ENCODE data around the gene BCAN. TPM values are rescaled to one million over a fixed set of nuclear protein-coding genes. Genes with fewer than 3 reads are reported as not detected.

BCAN gene
- total RNA-seq, 2 donors from 2014 or later = 0.10 TPM; not detected in 1

DNA sequence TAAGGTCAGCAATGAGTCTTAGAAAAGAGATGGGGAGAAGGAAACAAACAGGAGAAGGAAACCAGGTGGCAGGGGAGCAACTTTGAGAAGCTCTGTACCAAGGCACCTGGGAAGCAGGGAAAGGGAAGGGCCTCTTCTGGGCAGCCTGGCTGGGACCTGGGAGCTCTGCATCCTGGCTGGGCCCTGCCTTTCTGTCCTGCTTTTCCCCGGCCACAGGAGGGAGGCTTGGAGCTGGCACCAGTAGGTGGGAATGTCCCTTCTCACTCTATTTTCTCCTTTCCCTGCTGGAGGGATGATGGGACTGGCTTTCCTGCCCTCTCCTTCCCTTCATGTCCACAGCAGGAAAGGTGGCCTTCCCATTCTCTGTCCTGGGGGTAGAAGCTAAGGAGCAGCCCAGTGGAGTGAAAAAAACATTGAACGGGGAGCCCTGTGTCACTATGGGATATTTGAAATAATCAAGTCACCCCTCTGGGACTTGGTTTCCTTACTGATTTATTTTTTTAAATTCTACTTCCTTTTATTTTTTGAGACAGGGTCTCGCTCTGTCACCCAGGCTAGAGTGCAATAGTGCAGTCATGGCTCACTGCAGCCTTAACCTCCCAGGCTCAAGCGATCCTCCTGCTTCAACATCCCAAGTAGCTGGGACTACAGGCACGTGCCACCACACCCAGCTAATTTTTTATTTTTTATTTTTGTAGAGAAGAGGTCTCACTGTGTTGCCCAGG, 40.4 kb downstream of the BCAN start:
- ATAC-seq (replicated peaks in 1 of 2) (no peak), DNase-seq (no peak)
- H3K27me3 Mint-ChIP-seq (ENCODE audit: low read depth) = peaks cover 46% of the 10 kb centered on the region
- no peak overlapping the region for H3K4me3 Mint-ChIP-seq
- H3K36me3 Mint-ChIP-seq (ENCODE audit: insufficient read depth in 2 of 2) = no peaks in the 10 kb centered on the region
- H3K4me1 Mint-ChIP-seq (ENCODE audit: low read depth) = peaks cover 31% of the 10 kb centered on the region
- no peaks in the 10 kb centered on the region for H3K9me3 Mint-ChIP-seq
- no peak overlapping the region for H3K27ac Mint-ChIP-seq

DNA sequence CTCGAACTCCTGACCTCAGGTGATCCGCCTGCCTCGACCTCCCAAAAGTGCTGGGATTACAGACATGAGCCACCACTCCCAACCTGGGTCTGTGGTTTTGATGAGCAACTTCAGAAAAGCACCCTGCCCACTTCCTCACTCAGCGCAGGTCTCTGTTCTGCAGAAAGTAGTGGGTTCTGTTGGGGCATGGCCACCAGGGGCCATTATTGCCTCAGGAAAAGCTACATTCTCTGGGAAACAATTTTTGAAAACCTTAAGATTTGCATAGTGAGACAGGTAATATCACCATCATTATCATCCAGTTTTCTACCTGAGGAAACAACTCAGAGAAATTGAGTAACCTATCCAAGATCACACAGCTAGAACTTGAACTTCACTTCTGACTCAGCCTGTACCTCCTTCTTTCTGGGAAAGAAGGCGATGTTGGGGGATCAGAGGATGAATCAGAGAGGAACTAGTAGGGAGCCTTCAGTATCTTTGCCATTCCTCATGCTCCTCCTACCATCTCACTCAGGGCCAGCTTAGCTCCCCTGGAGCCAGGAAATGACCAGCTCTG, 42.4 kb downstream of the BCAN start:
- H3K27ac Mint-ChIP-seq = no peak overlapping the region
- peak overlapping the region; percentile 11 to 14 for H3K4me3 Mint-ChIP-seq
- ATAC-seq (replicated peaks in 1 of 2) (peak; percentile 81 to 85), DNase-seq (peak; percentile 58 to 60)
- H3K36me3 Mint-ChIP-seq (ENCODE audit: insufficient read depth in 2 of 2) = no peaks in the 10 kb centered on the region
- peaks cover 36% of the 10 kb centered on the region for H3K27me3 Mint-ChIP-seq (ENCODE audit: low read depth)
- H3K4me1 Mint-ChIP-seq (ENCODE audit: low read depth) = peaks cover 23% of the 10 kb centered on the region
- H3K9me3 Mint-ChIP-seq = no peaks in the 10 kb centered on the region

DNA sequence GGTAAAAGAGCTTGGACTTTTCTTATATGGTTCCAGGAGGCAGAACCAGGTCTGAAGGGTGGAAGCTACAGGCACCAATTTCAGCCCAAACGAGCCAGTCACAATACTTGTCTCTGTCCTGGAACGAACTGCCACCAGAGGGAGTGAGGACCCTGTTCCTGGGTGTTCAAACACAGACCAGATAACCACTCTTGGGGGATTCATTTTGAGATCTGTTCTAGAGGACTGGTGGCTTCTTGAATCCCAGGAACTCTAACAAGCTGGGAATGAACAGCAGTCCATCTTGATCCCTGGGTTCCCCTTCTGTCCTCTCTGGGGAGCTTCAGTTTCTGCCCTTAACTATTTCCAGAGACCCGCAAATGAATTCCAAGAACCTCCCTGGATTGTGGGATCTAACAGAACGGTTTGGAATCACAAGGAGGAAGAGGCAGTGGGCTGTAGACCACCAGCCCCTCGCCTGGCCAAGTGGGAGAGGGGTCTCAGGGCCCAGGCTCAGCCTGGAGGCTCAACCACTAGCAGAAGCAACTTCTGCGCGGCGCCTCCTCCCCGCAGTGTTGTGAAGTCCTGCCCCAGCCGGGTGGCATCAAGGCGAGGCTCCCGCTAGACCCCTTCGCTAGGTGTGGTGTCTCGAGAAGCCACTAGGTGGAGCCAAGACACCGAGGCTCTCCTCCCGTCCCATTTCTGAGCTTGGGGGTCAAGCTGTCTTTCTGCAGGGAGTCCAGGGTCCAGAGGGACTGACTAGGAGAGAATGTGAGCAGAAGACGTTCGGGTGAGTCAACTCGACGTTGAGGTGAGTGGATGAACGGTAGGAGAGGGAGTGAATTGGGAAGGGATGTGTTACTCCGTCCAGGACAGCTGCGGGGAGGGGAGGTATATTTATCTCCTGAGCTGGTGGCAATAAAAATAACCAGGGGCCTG, 47.4 kb downstream of the BCAN start:
- Mint-ChIP-seq H3K4me1 (ENCODE audit: low read depth) (peaks cover 37% of the 10 kb centered on the region), H3K36me3 (ENCODE audit: insufficient read depth in 2 of 2) (no peaks in the 10 kb centered on the region), H3K4me3 (peak overlapping the region; percentile 67 to 70), H3K27ac (no peak overlapping the region), H3K27me3 (ENCODE audit: low read depth) (peaks cover 54% of the 10 kb centered on the region), H3K9me3 (no peaks in the 10 kb centered on the region)
- ATAC-seq (replicated peaks in 1 of 2) (peak; percentile 94 to 97), DNase-seq (peak; percentile 86)

DNA sequence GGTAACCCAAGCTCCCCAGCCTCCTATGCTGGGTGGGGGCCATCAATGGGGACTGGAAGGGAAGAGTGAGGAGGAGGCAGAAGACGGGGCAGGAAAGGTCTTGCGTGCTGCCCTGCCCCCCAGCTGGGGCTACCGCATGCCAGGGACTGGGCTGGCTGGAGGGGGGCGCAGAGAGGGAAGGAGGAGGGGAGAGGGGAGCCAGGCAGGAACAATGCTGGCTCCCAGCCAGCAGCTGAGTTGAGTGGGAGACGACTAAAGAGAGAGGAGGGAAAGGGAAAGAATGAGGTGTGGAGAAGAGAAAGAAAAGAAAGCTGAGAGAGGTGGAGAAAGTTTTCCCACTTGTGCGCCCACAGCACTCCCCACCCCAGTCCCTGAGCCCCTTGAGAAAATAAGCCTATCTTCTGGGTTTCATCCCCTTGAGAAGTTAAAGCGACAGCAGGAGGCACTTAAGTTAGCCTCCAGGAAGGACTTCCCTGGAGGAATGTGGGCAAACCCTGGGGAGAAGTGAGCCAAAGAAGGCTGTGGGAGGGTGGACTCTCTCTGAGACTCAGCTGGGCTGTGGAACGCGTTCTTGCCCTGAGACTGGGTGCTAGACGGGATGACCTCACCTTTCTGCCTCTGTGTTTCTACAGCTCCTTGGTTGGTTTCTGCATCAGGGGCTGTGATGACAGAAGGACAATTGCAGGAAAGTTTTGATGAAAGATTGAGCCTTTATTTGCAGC, 48.2 kb downstream of the BCAN start:
- Mint-ChIP-seq H3K27me3 (ENCODE audit: low read depth) (peaks cover 60% of the 10 kb centered on the region), H3K4me1 (ENCODE audit: low read depth) (peaks cover 30% of the 10 kb centered on the region), H3K4me3 (peak overlapping the region; percentile 67 to 70), H3K9me3 (no peaks in the 10 kb centered on the region), H3K36me3 (ENCODE audit: insufficient read depth in 2 of 2) (no peaks in the 10 kb centered on the region), H3K27ac (no peak overlapping the region)
- peak in 1 of 2 donors; percentile 1 for ATAC-seq (replicated peaks in 1 of 2)
- no peak for DNase-seq

DNA sequence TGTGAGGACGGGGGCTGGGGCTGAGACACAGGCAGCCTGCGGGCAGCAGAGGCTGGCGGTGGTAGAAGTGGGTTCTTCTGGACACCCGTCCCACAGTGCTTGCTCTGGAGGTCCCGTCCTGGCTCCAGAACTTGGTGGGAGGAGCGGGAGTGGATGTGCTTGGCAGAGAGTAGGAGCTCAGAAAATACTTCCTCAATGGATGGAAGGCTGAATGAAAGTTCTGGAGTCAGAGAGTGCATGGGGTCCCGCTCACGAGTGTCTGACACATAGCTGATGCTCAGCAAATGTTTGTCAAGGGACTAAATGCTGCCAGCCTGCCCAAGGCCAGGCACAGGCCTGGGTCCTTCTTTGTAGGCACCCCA, 48.7 kb downstream of the BCAN start:
- no peak overlapping the region for H3K27ac Mint-ChIP-seq
- H3K4me1 Mint-ChIP-seq (ENCODE audit: low read depth) = peaks cover 30% of the 10 kb centered on the region
- no peaks in the 10 kb centered on the region for H3K36me3 Mint-ChIP-seq (ENCODE audit: insufficient read depth in 2 of 2)
- DNase-seq = no peak
- no peak for ATAC-seq (replicated peaks in 1 of 2)
- no peaks in the 10 kb centered on the region for H3K9me3 Mint-ChIP-seq
- H3K4me3 Mint-ChIP-seq = no peak overlapping the region
- H3K27me3 Mint-ChIP-seq (ENCODE audit: low read depth) = peaks cover 60% of the 10 kb centered on the region

DNA sequence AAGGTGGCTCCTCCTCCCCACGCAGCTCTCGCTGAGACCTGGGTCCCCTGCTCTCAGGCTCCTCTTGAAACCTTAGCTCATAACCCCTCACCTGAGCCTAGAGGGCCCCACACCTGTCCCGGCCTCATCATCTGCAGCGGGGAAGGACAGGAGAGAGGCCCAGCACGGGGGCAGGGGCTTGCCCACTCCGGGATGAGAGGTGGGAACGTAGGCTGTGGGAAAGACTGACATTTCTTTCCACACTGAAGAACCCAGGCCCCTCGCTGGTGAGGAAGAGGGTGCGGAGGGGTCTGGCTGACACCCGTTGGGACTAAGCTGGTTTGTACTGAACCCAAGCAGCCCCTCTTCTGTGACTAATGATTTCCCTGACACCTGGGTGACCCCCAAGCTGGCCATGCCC, 49.3 kb downstream of the BCAN start:
- H3K36me3 Mint-ChIP-seq (ENCODE audit: insufficient read depth in 2 of 2) = no peaks in the 10 kb centered on the region
- H3K9me3 Mint-ChIP-seq = no peaks in the 10 kb centered on the region
- peaks cover 60% of the 10 kb centered on the region for H3K27me3 Mint-ChIP-seq (ENCODE audit: low read depth)
- no peak overlapping the region for H3K27ac Mint-ChIP-seq
- H3K4me1 Mint-ChIP-seq (ENCODE audit: low read depth) = peaks cover 30% of the 10 kb centered on the region
- no peak overlapping the region for H3K4me3 Mint-ChIP-seq
- ATAC-seq (replicated peaks in 1 of 2) = no peak
- no peak for DNase-seq

DNA sequence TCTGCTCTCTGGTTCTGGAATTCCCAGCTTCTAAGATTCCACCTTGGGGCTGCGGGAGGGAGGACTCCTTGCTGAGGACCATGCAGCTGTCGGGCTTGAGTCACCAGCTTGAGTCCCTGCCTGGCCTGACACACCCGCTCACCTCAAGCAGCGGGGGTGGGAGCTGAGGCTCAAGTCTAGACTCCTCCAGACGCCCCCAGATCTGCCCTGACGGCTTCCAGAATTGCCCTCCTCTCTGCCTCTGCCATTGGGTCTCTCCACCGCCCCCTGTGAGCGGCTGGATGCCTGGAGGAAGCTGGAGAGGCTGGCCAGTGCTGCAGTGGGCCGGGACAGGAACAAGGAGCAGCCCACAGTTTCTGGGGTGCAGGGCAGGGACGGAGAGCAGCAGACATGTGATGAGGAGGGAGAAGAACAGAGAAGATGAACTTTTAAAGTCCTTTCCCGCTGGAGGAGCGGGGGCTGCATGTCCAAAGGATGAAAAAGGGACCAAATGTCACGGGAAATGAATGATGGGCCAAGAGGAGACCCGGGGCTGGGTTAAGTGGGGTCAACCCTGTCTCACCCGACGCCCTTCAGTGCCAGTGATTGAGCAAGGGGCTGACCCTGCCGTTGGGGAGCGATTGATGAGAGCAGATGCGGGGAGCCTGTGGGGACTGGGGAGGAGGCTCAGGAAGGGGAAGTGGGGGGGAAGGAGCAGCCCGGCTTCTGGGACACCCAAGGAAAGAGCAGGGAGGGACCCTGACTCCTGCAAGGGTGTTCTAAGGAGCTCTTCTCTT, 49.9 kb downstream of the BCAN start:
- ATAC-seq (replicated peaks in 1 of 2) (no peak), DNase-seq (no peak)
- Mint-ChIP-seq H3K9me3 (no peaks in the 10 kb centered on the region), H3K4me3 (no peak overlapping the region), H3K36me3 (ENCODE audit: insufficient read depth in 2 of 2) (no peaks in the 10 kb centered on the region), H3K27ac (no peak overlapping the region), H3K4me1 (ENCODE audit: low read depth) (peaks cover 30% of the 10 kb centered on the region), H3K27me3 (ENCODE audit: low read depth) (peaks cover 65% of the 10 kb centered on the region)

DNA sequence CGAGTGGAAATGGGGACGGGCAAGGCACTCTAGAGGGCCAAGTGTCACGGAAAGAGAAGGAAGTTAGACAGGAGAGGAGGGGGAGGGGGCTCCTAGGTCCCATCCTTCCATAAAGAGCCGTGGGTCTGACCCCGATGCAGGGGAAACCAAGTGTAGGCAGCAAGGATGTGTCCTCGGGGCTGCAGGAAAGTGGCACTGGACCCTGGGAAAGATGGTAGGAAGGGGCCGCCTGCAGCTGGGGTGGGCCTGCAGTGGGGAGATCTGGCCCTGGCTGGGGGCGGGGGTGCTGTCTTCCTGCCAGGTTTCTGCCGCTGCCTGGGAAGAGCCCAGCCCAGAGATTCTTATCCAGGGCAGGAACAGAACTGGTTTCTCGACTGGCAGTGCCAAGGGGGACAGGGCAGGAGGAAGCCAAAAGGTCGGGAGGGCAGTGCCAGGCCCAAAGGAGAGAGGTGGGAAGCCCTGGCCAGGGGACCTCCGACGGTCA, 50.6 kb downstream of the BCAN start:
- peaks cover 30% of the 10 kb centered on the region for H3K4me1 Mint-ChIP-seq (ENCODE audit: low read depth)
- no peaks in the 10 kb centered on the region for H3K9me3 Mint-ChIP-seq
- H3K4me3 Mint-ChIP-seq = no peak overlapping the region
- ATAC-seq (replicated peaks in 1 of 2) (no peak), DNase-seq (no peak)
- no peaks in the 10 kb centered on the region for H3K36me3 Mint-ChIP-seq (ENCODE audit: insufficient read depth in 2 of 2)
- H3K27ac Mint-ChIP-seq = no peak overlapping the region
- peaks cover 70% of the 10 kb centered on the region for H3K27me3 Mint-ChIP-seq (ENCODE audit: low read depth)

DNA sequence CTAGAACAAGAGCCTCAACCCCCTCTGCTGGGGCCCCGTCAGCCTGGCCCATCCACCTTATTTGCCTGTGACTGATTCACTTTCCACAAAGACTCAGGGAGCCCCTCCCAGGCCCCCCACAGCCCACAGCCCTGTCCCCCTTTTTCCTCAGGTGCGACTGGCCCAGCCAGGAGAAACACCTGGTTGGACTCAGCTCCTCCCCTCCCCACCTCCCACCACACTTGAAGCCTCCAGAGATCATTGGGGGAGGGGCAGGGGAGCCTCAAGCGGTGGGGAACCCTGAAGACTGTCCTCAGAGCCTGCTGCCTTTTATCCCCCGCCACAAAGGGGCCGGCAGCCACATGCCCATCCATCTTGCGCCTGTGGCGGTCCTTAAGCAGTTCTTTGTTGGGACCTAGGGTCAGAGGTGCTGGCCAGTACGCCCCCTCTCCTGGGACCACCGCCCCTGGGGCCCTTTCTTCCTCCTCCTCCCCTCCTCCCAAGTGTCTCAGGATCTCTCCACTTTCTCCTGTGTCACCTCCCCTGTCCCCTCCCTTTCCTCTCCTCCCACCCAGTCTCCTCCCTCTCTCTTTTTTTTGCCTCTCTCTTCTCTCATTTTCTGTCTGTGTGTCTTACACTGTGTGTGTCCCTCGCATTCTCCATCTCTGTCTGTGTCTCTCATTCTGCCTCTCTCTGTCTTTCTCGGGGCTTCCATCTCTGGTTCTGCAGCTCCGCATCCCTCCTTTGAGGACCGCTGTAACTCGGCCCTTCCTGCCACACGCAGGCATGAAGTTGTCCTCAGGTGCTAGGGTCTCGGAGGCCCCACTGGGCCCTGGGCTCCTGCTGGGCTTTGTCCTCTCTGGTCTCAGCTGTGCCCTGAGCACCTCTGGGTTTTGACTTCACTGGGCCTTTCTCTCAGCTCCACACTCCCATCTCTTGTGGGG, 51.3 kb downstream of the BCAN start:
- Mint-ChIP-seq H3K4me1 (ENCODE audit: low read depth) (peaks cover 30% of the 10 kb centered on the region), H3K36me3 (ENCODE audit: insufficient read depth in 2 of 2) (no peaks in the 10 kb centered on the region), H3K27ac (no peak overlapping the region), H3K4me3 (peak overlapping the region in 1 of 2 donors; percentile 33), H3K27me3 (ENCODE audit: low read depth) (peaks cover 74% of the 10 kb centered on the region), H3K9me3 (no peaks in the 10 kb centered on the region)
- DNase-seq = no peak
- no peak for ATAC-seq (replicated peaks in 1 of 2)

DNA sequence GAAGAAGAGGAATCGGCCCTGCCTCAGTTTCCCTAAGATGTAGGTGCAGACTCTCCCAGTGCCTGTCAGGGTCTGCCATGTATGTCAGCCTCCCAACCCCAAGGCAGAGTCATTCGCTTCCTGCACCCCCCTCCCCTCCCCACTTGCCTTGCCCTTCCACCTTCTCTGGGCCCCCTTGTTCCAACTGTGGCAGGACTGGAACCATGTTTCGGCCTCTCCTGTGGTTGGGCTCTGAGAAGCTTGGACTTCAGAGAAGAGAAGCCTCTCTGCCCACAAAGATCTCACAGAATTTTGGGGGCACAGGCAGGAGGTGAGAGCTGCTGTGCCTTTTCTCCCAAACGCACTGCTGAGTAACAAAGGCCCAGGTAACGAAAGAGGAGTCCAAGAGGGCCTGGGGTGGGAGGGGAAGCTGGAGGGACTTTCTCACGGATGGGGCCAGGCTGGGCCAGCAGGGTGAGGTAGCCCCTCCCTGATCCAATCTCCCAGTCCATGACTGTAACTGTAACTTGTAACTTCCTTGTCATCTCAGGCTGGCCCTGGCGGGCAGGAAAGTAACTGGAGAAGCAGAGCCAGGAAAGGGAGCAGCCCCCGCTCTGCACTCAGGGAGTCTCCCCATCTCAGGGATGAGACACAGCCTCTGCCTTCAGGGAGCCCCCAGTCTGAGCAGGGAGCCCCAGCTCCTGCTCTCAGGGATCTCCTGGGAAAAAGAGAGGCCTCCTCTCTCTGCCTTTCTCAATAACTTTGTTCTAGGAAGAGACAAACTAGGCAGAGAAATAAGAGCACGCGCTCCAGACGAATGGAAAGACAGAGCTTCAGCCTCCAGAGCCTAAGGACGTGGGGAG, 52.2 kb downstream of the BCAN start:
- H3K27me3 Mint-ChIP-seq (ENCODE audit: low read depth) = peaks cover 69% of the 10 kb centered on the region
- H3K9me3 Mint-ChIP-seq = no peaks in the 10 kb centered on the region
- H3K36me3 Mint-ChIP-seq (ENCODE audit: insufficient read depth in 2 of 2) = no peaks in the 10 kb centered on the region
- no peak for ATAC-seq (replicated peaks in 1 of 2)
- H3K4me1 Mint-ChIP-seq (ENCODE audit: low read depth) = peaks cover 30% of the 10 kb centered on the region
- H3K27ac Mint-ChIP-seq = no peak overlapping the region
- DNase-seq = no peak
- no peak overlapping the region for H3K4me3 Mint-ChIP-seq

DNA sequence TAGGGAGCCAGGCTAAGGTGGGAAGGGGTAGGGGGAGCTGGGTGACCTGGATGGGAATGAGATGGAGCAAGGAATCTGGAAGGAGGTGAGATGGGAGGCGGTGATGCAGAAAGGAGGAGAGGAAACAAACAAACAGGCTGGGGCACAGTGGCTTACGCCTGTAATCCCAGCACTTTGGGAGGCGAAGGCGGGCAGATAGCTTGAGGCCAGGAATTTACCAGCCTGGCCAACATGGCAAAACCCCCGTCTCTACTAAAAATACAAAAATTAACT, 52.7 kb downstream of the BCAN start:
- Mint-ChIP-seq H3K4me3 (no peak overlapping the region), H3K9me3 (no peaks in the 10 kb centered on the region), H3K27ac (no peak overlapping the region), H3K4me1 (ENCODE audit: low read depth) (peaks cover 24% of the 10 kb centered on the region), H3K36me3 (ENCODE audit: insufficient read depth in 2 of 2) (no peaks in the 10 kb centered on the region), H3K27me3 (ENCODE audit: low read depth) (peaks cover 63% of the 10 kb centered on the region)
- no peak for DNase-seq
- ATAC-seq (replicated peaks in 1 of 2) = no peak

Measured in activated T-cell treated with anti-CD3 and anti-CD28 coated beads, Interleukin-2, amount 50 U/mL, for 72 hours (primary cell).